ENCODE results near the gene ZNF343.

GRCh38 chr20:2557873-2558580 is 49.3 kb upstream of the ZNF343 start:
- TF ChIP-seq, protein P1, sequence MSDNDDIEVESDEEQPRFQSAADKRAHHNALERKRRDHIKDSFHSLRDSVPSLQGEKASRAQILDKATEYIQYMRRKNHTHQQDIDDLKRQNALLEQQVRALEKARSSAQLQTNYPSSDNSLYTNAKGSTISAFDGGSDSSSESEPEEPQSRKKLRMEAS (IDR thresholded peaks at IDR 0.05; ENCODE audit: low read depth, low read length), result no peak
- TF ChIP-seq POLR2A (IDR thresholded peaks at IDR 0.05; ENCODE audit: extremely low read depth, insufficient read length), result no peak
- TF ChIP-seq, protein P2, sequence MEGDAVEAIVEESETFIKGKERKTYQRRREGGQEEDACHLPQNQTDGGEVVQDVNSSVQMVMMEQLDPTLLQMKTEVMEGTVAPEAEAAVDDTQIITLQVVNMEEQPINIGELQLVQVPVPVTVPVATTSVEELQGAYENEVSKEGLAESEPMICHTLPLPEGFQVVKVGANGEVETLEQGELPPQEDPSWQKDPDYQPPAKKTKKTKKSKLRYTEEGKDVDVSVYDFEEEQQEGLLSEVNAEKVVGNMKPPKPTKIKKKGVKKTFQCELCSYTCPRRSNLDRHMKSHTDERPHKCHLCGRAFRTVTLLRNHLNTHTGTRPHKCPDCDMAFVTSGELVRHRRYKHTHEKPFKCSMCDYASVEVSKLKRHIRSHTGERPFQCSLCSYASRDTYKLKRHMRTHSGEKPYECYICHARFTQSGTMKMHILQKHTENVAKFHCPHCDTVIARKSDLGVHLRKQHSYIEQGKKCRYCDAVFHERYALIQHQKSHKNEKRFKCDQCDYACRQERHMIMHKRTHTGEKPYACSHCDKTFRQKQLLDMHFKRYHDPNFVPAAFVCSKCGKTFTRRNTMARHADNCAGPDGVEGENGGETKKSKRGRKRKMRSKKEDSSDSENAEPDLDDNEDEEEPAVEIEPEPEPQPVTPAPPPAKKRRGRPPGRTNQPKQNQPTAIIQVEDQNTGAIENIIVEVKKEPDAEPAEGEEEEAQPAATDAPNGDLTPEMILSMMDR (IDR thresholded peaks at IDR 0.05; ENCODE audit: low read depth, low read length), result no peak

Measured in NB4 (cell line).